Activated CD8-positive, alpha-beta memory T cell treated with anti-CD3 and anti-CD28 coated beads for 36 hours (primary cell): Measurements from ENCODE around the gene ZNF668. TPM values are rescaled to one million over a fixed set of nuclear protein-coding genes. Genes with fewer than 3 reads are reported as not detected.

Source experiments
- CTCF ChIA-PET: fragments of 350-600 bp; sonication (Branson Sonifier 250); formaldehyde crosslinking; loops from one replicate; lab custom pipeline; 2021; ENCODE audit warnings: antibody characterized with exemption; lab: Charles Lee
- POLR2A ChIA-PET: fragments of 350-600 bp; sonication (Branson Sonifier 250); formaldehyde crosslinking; loops from one replicate; lab custom pipeline; 2021; ENCODE audit warnings: antibody characterized with exemption; lab: Charles Lee
- total RNA-seq, 2 experiments: library from RNA; stranded (reverse); gene quantifications; one replicate each; pipeline ENCODE4 v1.2.3, GENCODE V29; 2021

The ZNF668 gene
- total RNA-seq, 2 experiments from 2014 or later, result 16.8 to 17.2 TPM

DNA sequence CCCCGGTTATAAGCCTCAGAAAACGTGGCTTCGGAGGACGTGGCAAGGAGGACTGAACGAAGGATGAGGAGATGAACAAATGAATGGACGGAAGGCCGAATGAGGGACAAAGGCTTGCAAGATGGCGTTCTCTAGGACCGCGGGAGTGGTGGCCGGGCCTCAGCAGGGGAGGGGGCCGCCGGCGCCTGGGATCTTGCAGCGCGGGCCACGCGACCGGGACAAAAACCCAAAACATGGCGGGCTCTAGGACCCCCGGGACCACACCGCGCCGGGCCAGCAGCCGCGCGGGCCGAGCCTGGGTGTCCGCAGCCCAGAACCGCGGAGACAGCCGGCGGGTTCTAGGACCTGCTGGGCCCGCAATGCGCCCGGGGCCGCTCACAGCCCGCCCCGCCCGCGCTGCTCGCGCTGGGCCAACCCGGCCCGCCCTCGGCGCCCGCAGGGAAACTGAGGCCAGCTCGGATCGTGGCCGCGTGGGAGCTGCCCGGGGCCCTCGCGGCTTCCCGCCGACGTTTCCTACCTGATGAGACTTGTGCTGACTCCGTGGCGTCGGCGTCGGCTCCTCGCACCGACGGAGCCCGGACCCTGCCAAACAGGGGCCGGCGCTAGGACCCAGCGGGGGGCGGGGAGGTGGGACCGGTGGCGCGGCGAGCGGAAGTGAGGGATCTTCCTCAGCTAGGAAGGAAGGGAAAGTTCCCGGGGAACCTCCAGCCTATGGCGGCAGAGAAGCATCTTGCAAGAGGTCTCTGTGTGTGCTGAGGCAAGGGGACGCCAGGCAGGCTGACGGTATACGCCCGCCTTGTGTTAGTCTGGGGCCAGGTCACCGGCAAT, 684 bp downstream of the ZNF668 start:
- POLR2A ChIA-PET, result interaction anchor here (0.6 to 2.0 kb wide), 13 partner anchors 8 to 385 kb away, joined by 3 to 11 read pairs (median 4); partner anchors contain the start of genes ARMC5, FUS, KAT8 and SETD1A
- CTCF ChIA-PET, result interaction anchor here (0.6 to 1.6 kb wide), 11 partner anchors 10 to 119 kb away, joined by 3 to 8 read pairs (median 3); partner anchors contain the start of genes HSD3B7 and VKORC1

DNA sequence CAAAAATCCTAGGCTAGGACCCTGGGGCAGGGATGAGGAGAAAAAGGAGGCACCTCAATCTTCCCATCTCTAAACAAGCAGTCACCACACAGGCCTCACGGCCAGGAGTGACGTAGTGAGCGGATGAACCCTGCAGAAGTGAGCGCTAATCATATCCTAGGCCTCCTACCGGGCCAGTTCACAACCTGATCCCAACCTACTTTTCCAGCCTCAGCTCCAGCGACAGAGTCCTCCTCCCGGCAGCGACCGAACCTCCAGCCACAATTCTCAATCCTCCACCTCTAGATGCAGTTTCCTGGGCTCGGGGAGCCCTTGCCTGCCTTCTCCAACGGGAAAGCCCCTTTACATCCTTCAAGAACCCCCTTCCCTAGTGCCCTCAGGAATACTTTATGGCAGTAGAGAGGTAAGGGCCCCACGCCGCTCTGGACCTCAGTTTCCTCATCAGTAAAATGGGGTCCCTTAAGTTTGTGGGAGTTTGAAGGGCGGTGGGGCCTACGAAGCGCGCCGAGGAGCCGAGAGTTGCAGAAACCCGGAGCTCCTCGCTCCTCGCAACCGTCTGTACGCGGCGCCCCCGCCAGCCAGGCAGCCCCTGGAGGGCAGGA, 1.4 kb downstream of the ZNF668 start:
- POLR2A ChIA-PET, result interaction anchor here (0.6 to 2.0 kb wide), 6 partner anchors 41 to 615 kb away, joined by 3 to 11 read pairs (median 3); partner anchors contain the start of genes FUS and KAT8
- CTCF ChIA-PET, result interaction anchor here (0.7 to 1.2 kb wide), 4 partner anchors 70 to 108 kb away, joined by 3 read pairs; no protein-coding TSS in a partner anchor

DNA sequence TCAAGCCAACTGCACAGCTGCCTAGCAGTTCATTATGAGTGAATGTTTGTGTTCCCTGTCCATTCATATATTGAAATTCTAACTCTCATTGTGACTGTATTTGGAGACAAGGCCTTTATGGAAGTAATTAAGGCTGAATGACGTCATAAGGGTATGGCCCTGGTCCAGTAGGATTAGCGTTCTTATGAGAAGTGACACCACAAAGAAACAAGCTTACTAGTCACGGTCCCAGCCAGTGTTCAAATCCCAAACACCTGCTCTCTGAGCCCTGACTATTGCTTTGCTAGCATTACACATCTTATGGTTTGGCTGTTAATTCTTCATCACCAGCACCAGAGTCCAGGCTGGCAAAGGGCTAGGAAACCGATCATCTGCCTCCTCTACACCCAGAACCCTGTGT, 2.2 kb downstream of the ZNF668 start:
- POLR2A ChIA-PET, result no interaction called here
- CTCF ChIA-PET, result no interaction called here

DNA sequence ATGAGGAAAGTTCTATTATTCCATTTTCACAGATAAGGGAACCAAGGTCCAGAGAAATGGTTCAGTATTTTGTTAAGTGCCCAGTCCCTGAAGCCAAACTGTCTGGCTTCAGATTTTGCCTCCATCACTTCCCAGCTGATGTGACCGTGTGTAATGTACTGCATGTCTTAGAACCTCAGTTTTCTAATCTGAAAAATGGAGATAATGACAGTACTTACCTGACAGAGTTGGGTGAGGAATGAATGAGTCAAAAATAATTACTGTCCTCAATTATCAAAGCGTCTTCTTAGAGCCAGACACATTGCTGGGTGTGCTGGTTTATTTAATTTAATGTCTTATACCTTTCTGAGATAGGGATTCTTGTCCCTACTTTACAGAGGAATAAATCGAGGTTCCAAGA, 6.7 kb downstream of the ZNF668 start:
- CTCF ChIA-PET, result interaction anchor here (1.4 kb wide), 1 partner anchor 375 kb away, joined by 5 read pairs; the partner anchor contains the start of gene ZNF843

DNA sequence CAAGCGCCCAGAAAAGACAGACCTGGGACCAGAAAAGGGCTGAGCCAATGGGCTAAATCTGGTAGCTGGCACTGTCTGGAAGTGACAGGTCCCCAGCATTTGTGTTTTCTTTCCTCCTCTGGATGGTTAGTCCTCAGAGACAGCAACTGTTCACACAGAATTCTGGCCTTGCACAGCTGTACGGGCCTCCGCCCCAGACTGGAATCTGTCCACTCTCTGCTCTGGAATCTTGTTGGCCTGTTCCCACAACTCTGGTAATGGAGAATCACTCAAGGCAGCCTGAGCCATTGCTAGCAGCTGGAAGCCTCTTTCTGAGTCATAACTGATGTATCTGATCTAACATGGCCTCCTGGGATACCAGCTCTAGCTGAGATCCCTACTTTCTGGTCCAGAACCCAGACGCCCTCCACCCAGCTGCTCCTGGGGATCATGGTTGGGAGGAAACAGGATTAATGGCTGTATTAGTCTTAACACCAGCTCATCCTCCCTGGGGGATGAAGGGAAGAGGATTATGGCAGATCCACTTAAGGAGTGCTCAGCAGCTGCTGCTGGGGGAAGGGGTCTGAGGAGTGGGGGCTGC, 9.1 kb downstream of the ZNF668 start:
- POLR2A ChIA-PET, result interaction anchor here (0.7 to 1.1 kb wide), 2 partner anchors 9 to 241 kb away, joined by 3 read pairs; partner anchors contain the start of genes ZNF646 and ZNF668
- CTCF ChIA-PET, result interaction anchor here (1.1 kb wide), 1 partner anchor 111 kb away, joined by 3 read pairs; no protein-coding TSS in a partner anchor

More for the DNA sequence above, 6.7 kb downstream of the ZNF668 start:
- POLR2A ChIA-PET, result no interaction called here

- ChIA-PET CTCF (interaction anchor here (0.6 to 0.9 kb wide), 2 partner anchors 10 to 13 kb away, joined by 3 read pairs; partner anchors contain the start of genes ZNF646 and ZNF668), POLR2A (interaction anchor here (1.1 kb wide), 1 partner anchor 10 kb away, joined by 3 read pairs; the partner anchor contains the start of genes ZNF646 and ZNF668)
Observed at GRCh38 chr16:31063843-31064611, 10.0 kb downstream of the ZNF668 start.

DNA sequence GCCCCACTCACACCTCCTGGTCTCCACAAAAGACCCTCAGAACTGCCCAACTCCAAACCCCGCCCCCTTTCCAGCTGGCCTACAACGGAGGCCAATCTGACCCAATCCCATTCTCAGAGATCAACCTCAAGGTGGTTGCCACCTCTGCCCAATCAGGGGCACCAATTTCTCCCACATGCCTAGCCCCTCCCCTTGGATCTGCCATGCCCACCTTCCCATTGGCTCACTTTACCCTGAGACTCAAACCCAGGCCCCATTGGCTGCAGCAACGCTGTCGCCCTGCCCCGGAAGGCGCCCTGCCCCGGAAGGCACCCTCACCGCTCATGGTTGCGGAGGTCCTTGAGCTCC, 10.6 kb downstream of the ZNF668 start:
- ChIA-PET POLR2A (no interaction called here), CTCF (interaction anchor here (0.9 kb wide), 1 partner anchor 10 kb away, joined by 3 read pairs; the partner anchor contains the start of genes ZNF646 and ZNF668)

DNA sequence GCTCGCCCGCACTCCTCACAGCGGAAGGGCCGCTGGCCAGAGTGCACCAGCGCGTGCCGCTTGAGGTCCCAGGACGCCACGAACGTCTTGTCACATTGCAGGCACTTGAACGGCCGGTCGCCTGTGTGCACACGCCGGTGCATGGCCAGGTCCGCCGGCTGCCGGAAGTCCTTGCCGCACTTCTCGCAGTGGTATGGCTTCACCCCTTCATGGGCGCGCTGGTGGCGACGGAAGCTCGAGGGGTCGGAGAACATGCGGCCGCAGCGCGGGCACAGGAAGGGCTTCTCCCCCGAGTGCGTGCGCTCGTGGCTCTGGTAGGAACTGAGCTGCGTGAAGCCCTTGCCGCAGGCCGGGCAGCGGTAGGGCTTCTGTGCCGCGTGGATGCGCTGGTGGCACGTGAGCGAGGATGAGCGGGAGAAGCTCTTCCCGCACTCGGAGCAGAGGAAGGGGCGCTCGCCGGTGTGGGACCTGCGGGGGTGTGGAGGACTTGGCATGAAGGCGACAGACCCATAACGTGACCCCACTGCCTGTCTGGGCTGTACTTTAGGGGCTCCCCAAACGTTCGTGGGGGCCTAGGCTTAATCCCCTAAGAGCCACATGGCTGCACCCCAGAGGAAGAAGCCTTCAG, 12.1 kb downstream of the ZNF668 start:
- CTCF ChIA-PET, result no interaction called here
- POLR2A ChIA-PET, result no interaction called here

- CTCF ChIA-PET, result interaction anchor here (1.3 kb wide), 1 partner anchor 19 kb away, joined by 3 read pairs; no protein-coding TSS in a partner anchor
- POLR2A ChIA-PET, result interaction anchor here (0.7 kb wide), 1 partner anchor 32 kb away, joined by 3 read pairs; no protein-coding TSS in a partner anchor
Observed at GRCh38 chr16:31061126-31061812, 12.8 kb downstream of the ZNF668 start.

DNA sequence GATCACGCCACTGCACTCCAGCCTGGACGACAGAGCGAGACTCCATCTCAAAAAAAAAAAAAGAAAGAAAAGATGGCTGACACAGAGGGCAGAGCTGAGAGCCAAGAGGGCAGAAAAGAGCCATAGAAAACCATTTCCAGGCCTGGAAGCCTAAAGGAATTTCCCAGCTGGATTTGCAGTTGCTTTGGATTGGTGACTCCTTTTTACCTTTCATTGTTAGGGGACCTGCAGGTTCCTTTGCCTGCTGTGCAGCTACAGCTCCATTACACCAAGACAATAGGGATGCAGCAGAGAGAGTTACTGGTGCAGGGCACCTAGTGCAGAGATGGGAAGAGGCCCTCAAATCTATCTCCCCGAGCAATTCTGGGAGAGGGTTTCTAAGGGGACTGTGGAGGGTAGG, 18.4 kb downstream of the ZNF668 start:
- POLR2A ChIA-PET, result no interaction called here
- CTCF ChIA-PET, result interaction anchor here (0.7 kb wide), 2 partner anchors 117 to 160 kb away, joined by 3 to 4 read pairs; no protein-coding TSS in a partner anchor

- CTCF ChIA-PET, result no interaction called here
- POLR2A ChIA-PET, result no interaction called here
Observed at GRCh38 chr16:31052114-31052513, 21.9 kb downstream of the ZNF668 start.

DNA sequence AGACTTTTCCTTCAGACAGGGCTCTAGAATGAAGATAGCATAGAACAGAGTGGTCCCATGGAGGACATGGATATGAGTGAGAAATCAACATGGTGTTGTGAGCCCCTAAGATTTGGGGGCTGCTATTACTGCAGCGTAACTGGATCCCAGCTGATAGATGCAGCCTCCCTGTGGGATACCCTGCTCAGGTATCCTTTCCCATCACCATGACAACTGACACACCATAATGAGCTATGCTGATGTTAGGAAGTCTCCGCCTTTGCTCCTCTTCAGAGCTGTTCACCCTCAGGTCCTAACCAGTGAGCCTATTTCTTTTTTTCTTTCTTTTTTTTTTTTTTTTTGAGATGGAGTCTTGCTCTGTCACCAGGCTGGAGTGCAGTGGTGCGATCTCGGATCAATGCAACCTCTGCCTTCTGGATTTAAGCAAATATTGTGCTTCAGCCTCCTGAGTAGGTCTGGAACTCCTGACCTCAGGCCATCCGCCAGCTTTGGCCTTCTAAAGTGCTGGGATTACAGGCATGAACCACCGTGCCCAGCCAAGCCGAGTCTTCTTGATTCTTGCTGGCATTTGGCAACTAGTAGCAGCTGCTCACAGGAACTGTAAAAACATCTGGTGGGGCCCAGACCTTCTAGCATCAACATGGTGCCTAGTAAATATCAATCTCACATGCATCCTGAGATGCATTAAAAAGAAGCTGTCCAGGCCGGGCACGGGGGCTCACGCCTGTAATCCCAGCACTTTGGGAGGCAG, 23.6 kb downstream of the ZNF668 start:
- ChIA-PET CTCF (interaction anchor here (1.2 kb wide), 1 partner anchor 14 kb away, joined by 3 read pairs; no protein-coding TSS in a partner anchor), POLR2A (interaction anchor here (0.7 to 0.8 kb wide), 2 partner anchors 9 to 13 kb away, joined by 3 to 5 read pairs; no protein-coding TSS in a partner anchor)

GRCh38 chr16:31043898-31044481, 30.1 kb downstream of the ZNF668 start:
- ChIA-PET CTCF (interaction anchor here (0.7 kb wide), 1 partner anchor 104 kb away, joined by 3 read pairs; no protein-coding TSS in a partner anchor), POLR2A (no interaction called here)

- ChIA-PET CTCF (interaction anchor here (0.7 kb wide), 1 partner anchor 103 kb away, joined by 3 read pairs; no protein-coding TSS in a partner anchor), POLR2A (no interaction called here)
Observed at GRCh38 chr16:31043352-31043751, 30.7 kb downstream of the ZNF668 start.

- CTCF ChIA-PET, result interaction anchor here (1.2 kb wide), 1 partner anchor 18 kb away, joined by 3 read pairs; no protein-coding TSS in a partner anchor
- POLR2A ChIA-PET, result no interaction called here
Observed at GRCh38 chr16:31042866-31043265, 31.2 kb downstream of the ZNF668 start.

GRCh38 chr16:31038993-31039392, 35.0 kb downstream of the ZNF668 start:
- ChIA-PET POLR2A (no interaction called here), CTCF (interaction anchor here (1.1 kb wide), 1 partner anchor 96 kb away, joined by 4 read pairs; no protein-coding TSS in a partner anchor)
